ENCODE measurements around the gene GPR179.

- TF ChIP-seq CTCF (IDR thresholded peaks at IDR 0.05; ENCODE audit: insufficient read depth, low read length, poor library complexity, severe bottlenecking) (no peak), EZH2phosphoT487 (conservative IDR thresholded peaks at IDR 0.05; ENCODE audit: low read length) (no peak)
Measured at GRCh38 chr17:38322156-38322779, 21.5 kb downstream of the GPR179 start.

All from SU-DHL-6 (cell line).